Measurements from ENCODE around the gene SUMO1.
A peak's percentile ranks its signal among the peaks of the same experiment; 100 is the strongest.

Gene SUMO1

GRCh38 chr2:202196727-202197126, 41.7 kb downstream of the SUMO1 start:
- DNase-seq, result no peak

- no peak for DNase-seq
Observed at GRCh38 chr2:202194418-202194817, 44.0 kb downstream of the SUMO1 start.

- no peak for DNase-seq
Observed at GRCh38 chr2:202193881-202194353, 44.5 kb downstream of the SUMO1 start.

GRCh38 chr2:202193305-202193704, 45.1 kb downstream of the SUMO1 start:
- DNase-seq, result no peak

GRCh38 chr2:202187570-202187969, 50.8 kb downstream of the SUMO1 start:
- no peak for DNase-seq

GRCh38 chr2:202186641-202187202, 51.7 kb downstream of the SUMO1 start:
- no peak for DNase-seq

- DNase-seq, result no peak
Observed at GRCh38 chr2:202185156-202185555, 53.2 kb downstream of the SUMO1 start.

GRCh38 chr2:202184557-202184956, 53.8 kb downstream of the SUMO1 start:
- DNase-seq, result no peak

GRCh38 chr2:202178346-202178958, 59.9 kb downstream of the SUMO1 start:
- peak; percentile 29 to 69 for DNase-seq

- DNase-seq, result peak in 1 of 2 donors; percentile 10
Observed at GRCh38 chr2:202172439-202173211, 65.8 kb downstream of the SUMO1 start.

- no peak for DNase-seq
Observed at GRCh38 chr2:202171241-202171825, 67.1 kb downstream of the SUMO1 start.

- no peak for DNase-seq
Observed at GRCh38 chr2:202169832-202170424, 68.5 kb downstream of the SUMO1 start.

GRCh38 chr2:202169131-202169530, 69.3 kb downstream of the SUMO1 start:
- DNase-seq, result no peak

GRCh38 chr2:202165945-202166344, 72.5 kb downstream of the SUMO1 start:
- DNase-seq, result no peak

GRCh38 chr2:202165208-202165607, 73.2 kb downstream of the SUMO1 start:
- no peak for DNase-seq

GRCh38 chr2:202164411-202164810, 74.0 kb downstream of the SUMO1 start:
- no peak for DNase-seq

- no peak for DNase-seq
Observed at GRCh38 chr2:202161151-202161835, 77.1 kb downstream of the SUMO1 start.

GRCh38 chr2:202158796-202159195, 79.6 kb downstream of the SUMO1 start:
- DNase-seq, result no peak

GRCh38 chr2:202157211-202157990, 81.0 kb downstream of the SUMO1 start:
- DNase-seq, result no peak

Data from CD4-positive, alpha-beta T cell treated with Interleukin-1 beta for 1 hour (primary cell).